Stimulated activated CD4-positive, alpha-beta T cell treated with anti-CD3 and anti-CD28 coated beads, Interleukin-4, amount 100 ng/mL, for 24 hours (primary cell): ENCODE data around the gene AKAP8L.
"Not testable (repeated sequence)": the region's sequence is repeated elsewhere in the genome, so short reads cannot be mapped to it uniquely, and the experiment has no call there.

Source experiments
- DNase-seq: peaks from one replicate; pipeline ENCODE4 v3.0.0-alpha.2; 2020

The AKAP8L gene

DNA sequence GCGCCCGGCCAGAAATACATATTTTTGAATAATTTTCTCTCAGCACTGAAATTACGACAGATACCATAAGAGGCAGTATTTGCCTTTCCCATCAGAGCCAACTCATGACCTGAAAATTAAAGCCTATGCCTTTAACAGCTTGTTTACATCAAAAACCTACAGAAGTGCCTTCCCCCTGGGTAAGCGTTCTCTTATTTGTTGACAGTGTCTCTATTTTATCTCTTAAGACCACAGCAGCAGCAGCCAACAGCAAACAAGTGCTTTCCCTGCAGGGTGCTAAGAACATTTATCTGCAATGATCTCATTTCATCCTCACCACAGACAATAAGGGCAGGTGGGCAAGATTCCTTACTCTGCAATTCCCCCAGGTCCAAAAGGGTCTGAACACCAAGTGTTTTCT, 6.0 kb downstream of the AKAP8L start:
- DNase-seq: no peak

DNA sequence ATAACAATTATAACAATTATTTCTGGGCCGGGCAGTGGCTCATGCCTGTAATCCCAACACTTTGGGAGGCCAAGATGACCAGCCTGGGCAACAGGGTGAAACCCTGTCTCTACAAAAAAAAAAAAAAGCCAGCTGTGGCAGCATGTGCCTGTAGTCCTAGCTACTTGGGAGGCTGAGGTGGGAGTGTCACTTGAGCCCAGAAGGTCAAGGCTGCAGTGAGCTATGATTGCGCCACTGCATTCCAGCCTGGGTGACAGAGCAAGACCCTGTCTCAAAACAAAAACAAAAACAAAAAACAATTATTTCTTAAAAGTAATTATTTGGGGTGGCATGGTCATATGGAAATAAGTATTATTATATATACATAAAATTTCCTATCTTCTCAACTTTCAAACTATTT, 7.4 kb downstream of the AKAP8L start:
- not testable (repeated sequence) for DNase-seq

DNA sequence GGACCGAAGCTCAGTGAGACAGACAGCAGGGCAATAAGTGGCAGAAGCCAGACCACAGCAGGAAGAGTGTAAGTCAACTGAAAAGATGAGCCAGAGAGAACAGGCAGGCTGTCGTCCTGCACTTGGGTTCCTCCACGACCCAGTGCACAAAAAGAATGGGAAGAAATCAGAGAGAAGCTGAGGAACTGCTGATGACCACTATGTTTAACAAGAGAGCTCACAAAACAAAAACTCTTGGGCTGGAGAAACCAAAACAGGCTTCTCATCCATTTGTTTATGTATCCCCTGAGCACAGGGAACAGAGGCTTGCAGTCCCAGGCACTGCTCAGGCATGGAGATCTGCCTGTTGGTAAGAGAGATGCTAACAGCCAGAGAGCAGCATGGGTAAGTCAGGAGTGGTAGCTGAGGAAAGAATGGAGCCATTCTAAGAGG, 14.0 kb downstream of the AKAP8L start:
- DNase-seq: no peak

- no peak for DNase-seq
Measured at GRCh38 chr19:15404097-15404779, 14.6 kb downstream of the AKAP8L start.

DNA sequence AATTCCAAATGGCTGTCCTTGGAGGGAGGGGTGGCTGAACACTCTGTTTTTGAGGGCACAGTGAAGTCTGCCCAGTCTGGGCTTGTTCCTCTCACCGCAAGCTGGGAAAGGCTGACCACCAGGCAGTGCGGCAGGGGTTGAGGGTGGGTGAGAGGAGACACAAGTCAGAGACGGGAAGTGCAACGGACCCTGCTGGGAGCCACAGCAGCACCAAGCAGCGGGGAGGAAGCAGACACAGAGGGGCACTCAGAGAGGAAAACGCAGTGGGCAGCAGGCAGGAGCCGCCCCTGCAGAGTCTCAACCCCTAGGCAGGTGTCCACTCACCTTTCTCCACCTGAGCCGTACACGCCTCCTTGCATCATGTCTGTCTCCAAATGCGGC, 15.6 kb downstream of the AKAP8L start:
- DNase-seq: no peak

DNA sequence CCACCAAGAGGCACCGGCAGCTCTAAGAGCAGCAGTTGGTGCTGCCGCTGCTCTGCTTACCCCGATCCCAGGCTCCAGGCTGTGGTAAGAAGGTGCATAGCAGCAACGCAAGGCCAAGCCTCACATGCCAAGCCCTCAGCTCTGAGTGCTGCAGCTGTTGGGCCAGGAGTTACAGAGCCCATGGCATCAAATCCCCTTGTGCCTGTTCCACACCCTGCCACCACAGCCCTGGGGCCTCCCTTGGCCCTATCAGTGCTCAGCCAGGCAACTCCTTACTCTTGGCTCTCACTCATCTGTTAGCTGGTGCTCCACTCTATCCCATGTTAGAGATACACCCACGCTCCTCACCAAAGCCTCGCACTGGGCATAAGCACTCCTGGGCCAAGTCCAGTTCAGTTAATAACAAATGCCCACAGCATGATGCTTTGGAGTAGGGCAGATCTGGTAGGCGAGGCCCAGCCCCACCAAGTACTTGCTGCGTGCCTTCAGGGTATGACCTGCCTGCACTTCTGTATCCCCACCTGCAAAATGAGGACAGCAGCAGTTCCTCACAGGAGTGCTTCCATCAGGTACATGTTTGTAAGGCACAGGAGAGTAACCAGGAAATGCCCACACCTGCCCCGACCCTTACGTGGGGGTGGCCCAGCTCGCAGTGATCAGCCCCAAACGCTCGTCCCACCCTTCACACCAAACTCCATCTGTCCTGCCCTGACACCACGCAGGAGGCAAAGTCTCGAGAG, 16.2 kb downstream of the AKAP8L start:
- DNase-seq: no peak

DNA sequence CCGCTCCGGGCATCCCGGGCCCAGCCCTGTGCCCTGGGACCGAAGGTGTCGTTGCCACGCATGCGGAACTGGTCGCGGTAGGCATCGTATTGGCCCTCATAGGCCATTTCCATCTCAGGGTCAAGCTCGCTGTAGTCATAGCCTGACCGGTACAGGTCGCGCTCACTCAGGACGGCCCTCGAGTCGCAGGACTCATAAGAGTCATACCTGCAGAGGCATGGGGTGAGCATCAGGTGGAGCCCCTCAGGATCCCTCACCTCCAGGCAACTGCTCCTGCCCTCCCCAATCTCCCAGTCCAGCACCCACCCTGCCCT, 17.4 kb downstream of the AKAP8L start:
- no peak for DNase-seq

DNA sequence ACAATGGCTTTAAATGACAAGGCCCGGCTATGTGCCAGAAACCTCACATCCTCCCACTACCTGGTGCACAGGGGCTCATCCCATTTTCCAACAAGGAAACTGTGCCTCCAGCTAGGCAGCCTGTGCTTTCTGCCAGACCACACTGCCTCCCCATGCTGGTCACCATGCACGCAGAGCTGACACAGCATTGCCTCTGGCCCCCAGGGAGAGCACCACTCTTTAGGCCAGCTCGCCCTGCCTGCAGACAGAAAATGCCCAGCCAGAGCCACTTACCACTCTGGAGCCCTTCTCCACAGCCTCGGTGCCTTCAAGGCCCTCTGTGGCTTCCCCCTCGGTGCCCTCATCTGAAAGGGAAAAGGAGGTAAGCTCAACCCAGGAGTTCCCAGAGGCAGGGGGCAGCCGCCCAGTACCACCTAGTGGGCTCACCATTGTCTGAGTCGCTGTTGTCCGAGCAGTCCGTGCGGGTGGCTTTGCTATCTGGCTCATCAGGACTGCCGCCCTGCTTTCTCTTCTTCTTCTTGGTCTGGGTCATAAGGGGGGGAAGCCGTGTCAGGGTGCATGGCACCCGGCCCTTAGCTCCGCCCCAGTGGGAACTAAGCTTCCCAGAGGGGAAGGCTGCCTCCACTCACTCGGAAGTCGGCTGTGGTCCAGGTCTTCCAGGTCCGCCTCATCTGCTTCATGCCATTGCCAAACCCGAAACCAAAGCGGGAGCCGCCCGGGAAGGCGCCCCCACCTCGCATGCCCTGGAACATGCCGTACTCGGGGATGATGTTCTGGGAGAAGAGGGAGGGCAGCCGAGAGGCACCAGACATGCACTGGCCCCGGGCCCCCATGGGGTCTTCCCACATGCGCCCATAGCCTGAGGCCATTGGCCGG, 18.0 kb downstream of the AKAP8L start:
- DNase-seq: no peak

- no peak for DNase-seq
Measured at GRCh38 chr19:15399635-15400034, 19.2 kb downstream of the AKAP8L start.

GRCh38 chr19:15399234-15399515, 19.6 kb downstream of the AKAP8L start:
- DNase-seq: no peak

DNA sequence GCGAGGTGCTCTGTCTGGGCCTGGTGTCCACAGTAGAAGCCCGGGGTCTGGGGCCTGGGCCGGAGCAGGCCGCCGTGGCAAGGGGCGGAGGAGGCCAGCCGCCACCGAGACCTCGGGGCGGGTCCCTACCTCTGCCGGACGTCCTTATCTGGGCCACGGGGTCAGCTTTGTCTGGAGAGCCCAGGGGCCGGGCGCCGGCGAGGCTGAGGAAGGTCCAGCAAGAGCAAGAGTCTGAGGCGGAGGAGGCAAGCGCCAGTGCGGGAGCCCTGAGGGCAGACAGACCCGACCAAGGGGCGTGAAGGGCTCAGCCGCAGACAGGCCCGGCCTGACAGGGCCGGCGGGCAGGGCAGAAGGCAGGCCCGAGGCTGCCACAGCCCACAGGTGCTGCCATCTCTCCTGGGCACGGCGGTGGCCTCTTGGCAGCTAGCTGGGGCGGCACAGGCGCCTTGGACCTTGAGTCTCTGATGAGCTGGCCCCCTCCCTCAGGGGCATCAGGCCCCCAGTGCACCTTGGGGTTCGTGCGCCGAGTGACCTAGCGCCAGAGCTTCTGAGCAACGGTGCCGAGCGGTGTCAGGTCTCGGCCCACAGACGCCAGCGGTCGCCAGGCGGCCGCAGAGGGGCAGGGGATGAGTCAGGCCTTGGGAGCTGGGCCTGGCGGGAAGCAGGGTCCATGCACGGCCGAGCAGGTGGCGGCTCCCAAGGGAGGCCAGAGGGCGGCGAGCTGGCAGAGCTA, 20.1 kb downstream of the AKAP8L start:
- DNase-seq: no peak

GRCh38 chr19:15397782-15398181, 21.0 kb downstream of the AKAP8L start:
- DNase-seq: no peak

DNA sequence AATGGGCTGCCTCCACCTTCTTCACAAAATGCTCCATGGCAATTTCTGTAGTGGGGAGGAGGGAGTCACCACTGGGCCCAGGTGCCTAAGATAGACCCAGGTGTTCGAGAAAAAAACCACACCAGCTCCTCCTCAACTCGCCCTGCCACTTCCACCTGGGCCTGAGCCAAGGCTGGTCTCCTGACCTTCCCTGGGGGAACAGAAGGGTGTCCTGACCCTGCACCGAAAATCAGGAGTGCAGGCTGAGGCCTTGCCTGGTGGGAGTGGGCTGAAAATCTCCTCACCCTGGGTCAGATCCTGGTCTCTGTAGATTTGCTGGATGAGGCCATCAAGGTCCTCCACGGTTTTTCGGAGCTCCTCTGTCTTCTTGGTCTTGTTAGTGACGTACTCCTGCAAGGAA, 21.6 kb downstream of the AKAP8L start:
- no peak for DNase-seq

GRCh38 chr19:15396436-15396835, 22.4 kb downstream of the AKAP8L start:
- DNase-seq: no peak

DNA sequence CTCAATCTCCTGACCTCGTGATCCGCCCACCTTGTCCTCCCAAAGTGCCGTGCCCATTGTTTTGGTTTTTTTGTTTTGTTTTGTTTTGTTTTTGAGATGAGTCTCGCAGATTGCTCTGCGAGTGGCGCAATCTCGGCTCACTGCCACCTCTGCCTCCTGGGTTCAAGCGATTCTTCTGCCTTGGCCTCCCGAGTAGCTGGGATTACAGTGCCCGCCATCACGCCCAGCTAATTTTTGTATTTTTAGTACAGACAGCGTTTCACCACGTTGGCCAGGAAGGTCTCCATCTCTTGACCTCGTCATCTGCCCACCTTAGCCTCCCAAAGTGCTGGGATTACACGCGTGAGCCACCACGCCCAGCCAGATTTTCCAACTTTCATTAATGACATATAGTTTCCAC, 23.5 kb downstream of the AKAP8L start:
- not testable (repeated sequence) for DNase-seq

DNA sequence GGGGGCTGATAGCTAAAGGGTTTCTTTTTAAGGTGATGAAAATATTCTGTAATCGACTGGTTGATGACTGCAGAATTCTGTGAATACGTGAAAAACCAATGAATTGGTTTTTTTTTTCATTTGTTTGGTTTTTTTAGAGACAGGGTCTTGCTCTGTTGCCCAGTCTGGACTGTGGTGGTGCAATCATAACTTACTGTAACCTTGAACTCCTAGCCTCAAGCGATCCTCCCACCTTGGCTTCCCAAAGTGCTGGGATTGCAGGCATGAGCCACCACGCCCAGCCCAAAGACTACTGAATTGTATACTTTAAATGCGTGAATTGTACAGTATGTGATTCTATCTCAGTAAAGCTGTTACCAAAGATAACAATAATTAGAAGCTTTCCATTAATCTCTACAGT, 24.4 kb downstream of the AKAP8L start:
- DNase-seq: no peak

GRCh38 chr19:15393963-15394362, 24.8 kb downstream of the AKAP8L start:
- no peak for DNase-seq

DNA sequence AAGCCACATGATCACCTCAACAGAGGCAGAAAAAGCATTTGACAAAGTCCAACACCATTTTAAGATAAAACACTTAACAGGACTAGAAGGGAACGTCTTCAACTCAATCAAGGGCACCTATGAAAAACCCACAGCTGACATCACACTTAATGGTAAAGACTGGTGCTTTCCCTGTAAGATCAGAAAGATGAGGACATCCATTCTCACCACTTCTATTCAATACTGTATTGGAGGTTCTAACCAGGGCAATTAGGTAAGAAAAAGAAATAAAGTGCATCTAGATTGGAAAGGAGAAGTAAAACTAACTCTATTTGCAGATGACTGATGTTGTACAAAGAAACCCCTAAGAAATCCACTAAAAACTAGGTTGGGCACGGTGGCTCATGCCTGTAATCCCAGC, 28.0 kb downstream of the AKAP8L start:
- DNase-seq: no peak

DNA sequence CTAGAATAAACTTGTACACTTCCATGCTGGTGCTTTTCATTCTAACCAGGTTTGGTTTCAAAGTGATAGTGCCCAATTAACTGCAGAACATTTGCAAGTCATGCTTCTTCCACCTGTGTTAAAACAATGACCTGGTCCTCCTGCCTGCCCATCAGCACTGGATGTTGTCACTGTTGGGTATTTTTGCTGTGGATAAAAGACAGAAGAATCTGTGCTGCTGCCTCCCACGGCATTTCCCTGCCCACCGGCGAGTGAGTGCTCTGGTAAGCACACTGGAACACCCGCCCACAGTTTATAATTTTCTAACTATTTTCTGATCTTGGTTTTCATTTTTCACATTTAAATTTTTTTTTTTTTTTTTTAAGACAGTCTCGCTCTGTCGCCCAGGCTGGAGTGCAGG, 36.9 kb downstream of the AKAP8L start:
- DNase-seq: no peak

- DNase-seq: no peak
Measured at GRCh38 chr19:15381429-15381828, 37.4 kb downstream of the AKAP8L start.

DNA sequence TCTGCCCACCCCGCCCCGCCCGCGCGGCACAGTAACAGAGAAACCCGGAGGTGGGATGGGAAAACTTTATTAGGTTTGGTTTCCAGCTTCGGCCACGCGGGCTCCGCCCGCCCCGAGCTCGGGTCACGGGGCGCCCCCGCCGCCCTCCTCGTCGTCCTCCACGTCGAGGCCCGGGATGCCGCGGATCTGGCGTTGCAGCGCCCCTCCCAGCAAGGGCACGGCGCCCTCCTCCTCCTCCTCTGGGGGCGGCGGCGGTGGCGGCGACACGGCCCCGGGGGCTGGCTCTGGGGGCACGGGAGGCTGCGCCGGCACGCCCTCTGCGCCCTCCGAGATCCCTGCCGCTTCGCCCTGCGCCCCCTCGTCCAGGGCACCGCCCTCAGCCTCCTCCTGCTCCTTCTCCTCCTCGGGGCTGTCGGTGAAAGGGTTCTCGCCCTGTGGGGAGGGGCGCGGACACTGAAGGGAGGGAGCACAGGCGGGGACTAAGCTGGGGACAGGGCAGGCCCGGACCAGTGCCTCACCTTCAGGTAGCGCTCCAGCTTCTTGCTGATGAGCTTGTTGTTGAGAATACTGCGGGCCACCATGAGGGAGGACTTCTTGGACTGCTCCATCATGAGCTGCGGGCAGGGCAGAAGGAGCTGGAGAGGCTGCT, 38.7 kb downstream of the AKAP8L start:
- DNase-seq: no peak

GRCh38 chr19:15379083-15379998, 39.4 kb downstream of the AKAP8L start, which contains the start of gene AKAP8:
Gene AKAP8 (minus strand): TSS chr19:15379787. CDS start chr19:15379731, 56 bp downstream.
- DNase-seq: peak; percentile 98
